ENCODE measurements around the gene NCOA6.
A peak's percentile ranks its signal among the peaks of the same experiment; 100 is the strongest.

The NCOA6 gene

GRCh38 chr20:34859826-34860545 is 34.5 kb upstream of the NCOA6 start:
- DNase-seq (ENCODE audit: insufficient read length) = no peak
- FAIRE-seq = no peak
- TF ChIP-seq POLR2A (IDR thresholded peaks at IDR 0.05; ENCODE audit: low read depth, low read length) (no peak), TAF1 (IDR thresholded peaks at IDR 0.05; ENCODE audit: borderline replicate concordance, low read depth, low read length) (no peak), POLR2AphosphoS5 (IDR thresholded peaks at IDR 0.05; ENCODE audit: low read depth, low read length) (no peak)

- TF ChIP-seq POLR2A (IDR thresholded peaks at IDR 0.05; ENCODE audit: low read depth, low read length) (no peak), POLR2AphosphoS5 (IDR thresholded peaks at IDR 0.05; ENCODE audit: low read depth, low read length) (no peak), TAF1 (IDR thresholded peaks at IDR 0.05; ENCODE audit: borderline replicate concordance, low read depth, low read length) (no peak)
- FAIRE-seq (no peak), DNase-seq (ENCODE audit: insufficient read length) (no peak)
These were observed 33.9 kb upstream of the NCOA6 start for GRCh38 chr20:34859367-34859766.

- no peak for FAIRE-seq
- TF ChIP-seq TAF1 (IDR thresholded peaks at IDR 0.05; ENCODE audit: borderline replicate concordance, low read depth, low read length) (no peak), POLR2A (IDR thresholded peaks at IDR 0.05; ENCODE audit: low read depth, low read length) (no peak), POLR2AphosphoS5 (IDR thresholded peaks at IDR 0.05; ENCODE audit: low read depth, low read length) (no peak)
- DNase-seq (ENCODE audit: insufficient read length) = no peak
These were observed 26.8 kb upstream of the NCOA6 start for GRCh38 chr20:34852298-34852697.

GRCh38 chr20:34850969-34851368 is 25.5 kb upstream of the NCOA6 start:
- no peak for DNase-seq (ENCODE audit: insufficient read length)
- TF ChIP-seq POLR2AphosphoS5 (IDR thresholded peaks at IDR 0.05; ENCODE audit: low read depth, low read length) (no peak), TAF1 (IDR thresholded peaks at IDR 0.05; ENCODE audit: borderline replicate concordance, low read depth, low read length) (no peak), POLR2A (IDR thresholded peaks at IDR 0.05; ENCODE audit: low read depth, low read length) (no peak)
- no peak for FAIRE-seq

GRCh38 chr20:34849778-34850177 is 24.3 kb upstream of the NCOA6 start:
- DNase-seq (ENCODE audit: insufficient read length) = no peak
- TF ChIP-seq POLR2AphosphoS5 (IDR thresholded peaks at IDR 0.05; ENCODE audit: low read depth, low read length) (no peak), POLR2A (IDR thresholded peaks at IDR 0.05; ENCODE audit: low read depth, low read length) (no peak), TAF1 (IDR thresholded peaks at IDR 0.05; ENCODE audit: borderline replicate concordance, low read depth, low read length) (no peak)
- FAIRE-seq = no peak

GRCh38 chr20:34848597-34848996 is 23.1 kb upstream of the NCOA6 start:
- TF ChIP-seq POLR2AphosphoS5 (IDR thresholded peaks at IDR 0.05; ENCODE audit: low read depth, low read length) (no peak), TAF1 (IDR thresholded peaks at IDR 0.05; ENCODE audit: borderline replicate concordance, low read depth, low read length) (no peak), POLR2A (IDR thresholded peaks at IDR 0.05; ENCODE audit: low read depth, low read length) (no peak)
- DNase-seq (ENCODE audit: insufficient read length) = no peak
- FAIRE-seq = no peak

GRCh38 chr20:34843421-34843820 is 18.0 kb upstream of the NCOA6 start:
- no peak for FAIRE-seq
- no peak for TF ChIP-seq TAF1 (IDR thresholded peaks at IDR 0.05; ENCODE audit: borderline replicate concordance, low read depth, low read length)
- no peak for TF ChIP-seq POLR2AphosphoS5 (IDR thresholded peaks at IDR 0.05; ENCODE audit: low read depth, low read length)
- no peak for TF ChIP-seq POLR2A (IDR thresholded peaks at IDR 0.05; ENCODE audit: low read depth, low read length)
- no peak for DNase-seq (ENCODE audit: insufficient read length)

GRCh38 chr20:34842143-34842542 is 16.7 kb upstream of the NCOA6 start:
- TF ChIP-seq POLR2A (IDR thresholded peaks at IDR 0.05; ENCODE audit: low read depth, low read length) (no peak), POLR2AphosphoS5 (IDR thresholded peaks at IDR 0.05; ENCODE audit: low read depth, low read length) (no peak), TAF1 (IDR thresholded peaks at IDR 0.05; ENCODE audit: borderline replicate concordance, low read depth, low read length) (no peak)
- FAIRE-seq (no peak), DNase-seq (ENCODE audit: insufficient read length) (no peak)

- DNase-seq (ENCODE audit: insufficient read length) (no peak), FAIRE-seq (peak; percentile 51)
- TF ChIP-seq POLR2AphosphoS5 (IDR thresholded peaks at IDR 0.05; ENCODE audit: low read depth, low read length) (no peak), TAF1 (IDR thresholded peaks at IDR 0.05; ENCODE audit: borderline replicate concordance, low read depth, low read length) (no peak), POLR2A (IDR thresholded peaks at IDR 0.05; ENCODE audit: low read depth, low read length) (no peak)
These were observed 9.0 kb upstream of the NCOA6 start for GRCh38 chr20:34834459-34834893.

- DNase-seq (ENCODE audit: insufficient read length) (no peak), FAIRE-seq (no peak)
These were observed 6.5 kb upstream of the NCOA6 start for GRCh38 chr20:34831936-34832335.

GRCh38 chr20:34829191-34829590 is 3.7 kb upstream of the NCOA6 start:
- no peak for DNase-seq (ENCODE audit: insufficient read length)
- TF ChIP-seq POLR2A (IDR thresholded peaks at IDR 0.05; ENCODE audit: low read depth, low read length) = no peak
- TF ChIP-seq TAF1 (IDR thresholded peaks at IDR 0.05; ENCODE audit: borderline replicate concordance, low read depth, low read length) = no peak
- no peak for TF ChIP-seq POLR2AphosphoS5 (IDR thresholded peaks at IDR 0.05; ENCODE audit: low read depth, low read length)
- FAIRE-seq = no peak

More at GRCh38 chr20:34831936-34832335, 6.5 kb upstream of the NCOA6 start:
- TF ChIP-seq TAF1 (IDR thresholded peaks at IDR 0.05; ENCODE audit: borderline replicate concordance, low read depth, low read length) = no peak
- TF ChIP-seq POLR2AphosphoS5 (IDR thresholded peaks at IDR 0.05; ENCODE audit: low read depth, low read length) = no peak
- no peak for TF ChIP-seq POLR2A (IDR thresholded peaks at IDR 0.05; ENCODE audit: low read depth, low read length)

- peak; percentile 54 for DNase-seq (ENCODE audit: insufficient read length)
- peak; percentile 72 for TF ChIP-seq POLR2A (IDR thresholded peaks at IDR 0.05; ENCODE audit: low read depth, low read length)
- TF ChIP-seq TAF1 (IDR thresholded peaks at IDR 0.05; ENCODE audit: borderline replicate concordance, low read depth, low read length) = peak; percentile 76; the same call in 1 of the 2 replicates
- no peak for TF ChIP-seq POLR2AphosphoS5 (IDR thresholded peaks at IDR 0.05; ENCODE audit: low read depth, low read length)
These were observed 483 bp downstream of the NCOA6 start for GRCh38 chr20:34824806-34825529.

More at GRCh38 chr20:34824806-34825529, 483 bp downstream of the NCOA6 start:
- FAIRE-seq = peak; percentile 75

Measured in GM12892 (cell line).